ENCODE measurements around the gene RREB1. TPM values are rescaled to one million over a fixed set of nuclear protein-coding genes. Genes with fewer than 3 reads are reported as not detected.

Gene RREB1
- total RNA-seq, 1 experiment from 2014 or later, result 35.8 TPM

DNA sequence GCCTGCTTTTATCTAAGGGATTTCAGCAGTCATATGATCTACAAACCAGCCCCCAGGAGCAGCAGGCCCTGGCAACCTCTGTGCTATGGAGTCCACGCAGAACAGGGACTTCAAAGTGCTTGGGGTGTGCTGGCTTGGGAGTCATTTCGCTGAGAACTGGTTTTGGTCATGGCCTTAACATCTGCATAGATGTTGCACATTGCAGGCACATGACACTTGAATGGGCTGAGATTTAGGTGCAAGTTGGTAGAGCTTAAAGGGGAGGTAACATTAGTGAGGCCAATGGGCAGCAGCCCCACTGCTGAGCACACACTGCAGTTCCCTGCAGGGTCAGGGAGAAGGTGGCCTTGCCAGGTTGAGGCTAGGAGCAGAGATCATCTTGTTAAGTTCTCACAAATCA lies 43.6 kb downstream of the RREB1 start:
- no peak overlapping the region for H3T11ph ChIP-seq (ENCODE audit: low read length)

More for the DNA sequence above, 43.6 kb downstream of the RREB1 start:
- Histone ChIP-seq H4K91ac (ENCODE audit: insufficient read length, low read depth, low read length) (no peak overlapping the region), H3K27me3 (ENCODE audit: insufficient read depth, low read length) (no peaks in the 10 kb centered on the region), H2AFZ (ENCODE audit: low read length) (no peak overlapping the region), H3K4me1 (ENCODE audit: insufficient read depth, low read length) (peaks cover 21% of the 10 kb centered on the region), H3K4me2 (ENCODE audit: insufficient read depth, insufficient read length, low read length) (no peak overlapping the region), H3K23me2 (ENCODE audit: insufficient read length, low read depth, low read length, poor library complexity, severe bottlenecking) (no peaks in the 10 kb centered on the region), H2BK12ac (ENCODE audit: insufficient read length, low read depth, low read length) (no peak overlapping the region), H3K14ac (ENCODE audit: insufficient read depth, low read length) (no peak overlapping the region), H2BK5ac (ENCODE audit: insufficient read length, low read length) (no peak overlapping the region), H3K9ac (ENCODE audit: extremely low read depth, insufficient read length, low read length) (no peak overlapping the region), H2BK20ac (ENCODE audit: low read depth, low read length, poor library complexity, severe bottlenecking) (no peak overlapping the region), H4K20me1 (ENCODE audit: control insufficient read depth, insufficient read depth, insufficient read length) (peaks cover 2% of the 10 kb centered on the region), H3K23ac (ENCODE audit: insufficient read length, low read depth, low read length) (no peak overlapping the region), H3K56ac (ENCODE audit: insufficient read length, low read depth, low read length) (no peak overlapping the region), H2AK5ac (ENCODE audit: insufficient read length, low read length) (no peak overlapping the region), H3K9me3 (ENCODE audit: control insufficient read depth, low read depth, low read length) (no peaks in the 10 kb centered on the region), H2BK120ac (ENCODE audit: low read depth, low read length, poor library complexity, severe bottlenecking) (no peak overlapping the region), H4K5ac (ENCODE audit: insufficient read length, low read depth, low read length) (no peak overlapping the region), H3K18ac (ENCODE audit: insufficient read length, low read depth, low read length) (no peak overlapping the region), H3K79me2 (ENCODE audit: insufficient read depth, low read length) (peaks cover 4% of the 10 kb centered on the region; the same call in 1 of the 2 replicates), H2BK15ac (ENCODE audit: low read depth, low read length) (no peak overlapping the region), H4K8ac (replicated peaks; ENCODE audit: insufficient read length, low read depth, low read length) (no peak overlapping the region), H3K27ac (ENCODE audit: insufficient read length, low read depth, low read length) (no peak overlapping the region), H3K79me1 (ENCODE audit: insufficient read depth, low read depth, low read length, poor library complexity, severe bottlenecking) (peaks cover 4% of the 10 kb centered on the region), H3K4ac (ENCODE audit: low read depth, low read length) (no peak overlapping the region)
- no peak overlapping the region; a peak in 1 of 7 replicates for H3K27ac Mint-ChIP-seq
- H3K36me3 Mint-ChIP-seq (ENCODE audit: insufficient read depth in 1 of 3, low read depth in 3 of 3), result no peaks in the 10 kb centered on the region
- no peak overlapping the region for H3K4me3 Mint-ChIP-seq
- H3K4me1 Mint-ChIP-seq, result peaks cover 52 to 55% of the 10 kb centered on the region in 2 experiments
- DNase-seq, result no peak
- H3K27me3 Mint-ChIP-seq (ENCODE audit: low read depth), result no peaks in the 10 kb centered on the region
- H3K9me3 Mint-ChIP-seq, result no peaks in the 10 kb centered on the region
- WGBS (ENCODE audit: extremely low coverage, insufficient read length, low lambda C conversion rate), result no CpG with 5 or more reads among the region's 2 CpGs
- TF ChIP-seq, protein P1, sequence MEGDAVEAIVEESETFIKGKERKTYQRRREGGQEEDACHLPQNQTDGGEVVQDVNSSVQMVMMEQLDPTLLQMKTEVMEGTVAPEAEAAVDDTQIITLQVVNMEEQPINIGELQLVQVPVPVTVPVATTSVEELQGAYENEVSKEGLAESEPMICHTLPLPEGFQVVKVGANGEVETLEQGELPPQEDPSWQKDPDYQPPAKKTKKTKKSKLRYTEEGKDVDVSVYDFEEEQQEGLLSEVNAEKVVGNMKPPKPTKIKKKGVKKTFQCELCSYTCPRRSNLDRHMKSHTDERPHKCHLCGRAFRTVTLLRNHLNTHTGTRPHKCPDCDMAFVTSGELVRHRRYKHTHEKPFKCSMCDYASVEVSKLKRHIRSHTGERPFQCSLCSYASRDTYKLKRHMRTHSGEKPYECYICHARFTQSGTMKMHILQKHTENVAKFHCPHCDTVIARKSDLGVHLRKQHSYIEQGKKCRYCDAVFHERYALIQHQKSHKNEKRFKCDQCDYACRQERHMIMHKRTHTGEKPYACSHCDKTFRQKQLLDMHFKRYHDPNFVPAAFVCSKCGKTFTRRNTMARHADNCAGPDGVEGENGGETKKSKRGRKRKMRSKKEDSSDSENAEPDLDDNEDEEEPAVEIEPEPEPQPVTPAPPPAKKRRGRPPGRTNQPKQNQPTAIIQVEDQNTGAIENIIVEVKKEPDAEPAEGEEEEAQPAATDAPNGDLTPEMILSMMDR (conservative IDR thresholded peaks at IDR 0.05), result no peak

Measured in H9 (cell line).